ENCODE results near the gene MTHFD1L.

DNA sequence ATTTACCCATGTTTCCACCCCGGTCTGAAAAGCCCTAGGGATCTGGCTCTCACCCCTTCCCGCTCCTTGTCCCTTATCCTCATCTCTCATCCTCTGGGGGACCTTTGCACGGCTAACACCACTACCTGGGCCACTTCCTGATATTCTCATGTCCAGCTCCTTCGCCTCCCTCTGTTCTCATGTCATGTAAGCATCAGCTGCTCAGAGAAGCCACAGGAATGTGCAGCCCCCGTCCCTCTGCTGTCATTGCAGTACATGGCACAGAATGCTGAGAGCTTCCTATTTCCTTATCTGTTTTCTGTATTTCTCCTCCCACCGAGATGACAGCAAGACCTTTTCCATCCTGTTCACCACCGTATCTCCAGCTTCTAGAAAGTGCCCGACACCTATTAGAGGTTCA is 102.4 kb downstream of the MTHFD1L start:
- TF ChIP-seq POLR2AphosphoS5 (IDR thresholded peaks at IDR 0.05) (no peak), POLR2A (IDR thresholded peaks at IDR 0.05) (no peak), CTCF (IDR thresholded peaks at IDR 0.05) (no peak), EP300 (IDR thresholded peaks at IDR 0.05) (no peak)

All from stomach (tissue), 4 donors.